Measurements from ENCODE around the gene VAPA.

The VAPA gene

DNA sequence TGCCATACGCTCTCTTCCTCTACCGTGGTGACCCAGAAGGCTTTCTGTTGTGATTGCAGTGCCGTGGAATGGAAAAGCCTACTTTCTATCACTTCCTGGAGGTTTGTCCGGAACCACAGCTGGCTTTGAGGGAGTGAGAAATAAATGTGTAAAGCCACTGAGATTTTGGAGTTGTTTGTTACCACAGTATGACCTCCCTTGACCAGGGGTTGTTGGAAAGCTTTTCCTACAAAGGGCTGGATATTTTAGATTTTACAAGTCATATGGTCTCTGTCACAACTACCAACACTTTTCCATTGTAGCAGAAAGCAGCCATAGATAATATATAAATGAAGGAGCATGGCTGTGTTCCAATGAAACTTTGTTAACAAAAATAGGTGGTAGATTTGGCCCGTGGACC, 70.3 kb downstream of the VAPA start:
- no peak for DNase-seq

DNA sequence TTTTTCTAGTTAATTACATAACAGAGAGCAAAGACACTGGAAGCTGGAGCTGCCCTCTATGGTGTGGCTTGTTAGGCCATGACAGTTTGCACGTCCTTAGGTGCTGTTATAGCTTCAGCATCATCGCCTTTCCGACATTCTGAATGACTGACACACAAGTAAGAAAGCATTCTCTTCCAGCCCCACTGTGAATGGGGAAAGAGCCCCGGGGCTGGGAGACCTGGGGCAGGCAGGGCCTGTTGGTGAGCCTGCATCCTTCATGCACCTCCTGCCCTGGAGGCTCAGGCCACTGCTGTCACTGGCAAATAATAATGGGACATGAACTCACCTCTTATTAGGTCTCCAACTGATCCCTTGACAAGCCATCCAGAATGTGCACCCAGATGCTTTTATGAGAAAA, 71.8 kb downstream of the VAPA start:
- DNase-seq = no peak

DNA sequence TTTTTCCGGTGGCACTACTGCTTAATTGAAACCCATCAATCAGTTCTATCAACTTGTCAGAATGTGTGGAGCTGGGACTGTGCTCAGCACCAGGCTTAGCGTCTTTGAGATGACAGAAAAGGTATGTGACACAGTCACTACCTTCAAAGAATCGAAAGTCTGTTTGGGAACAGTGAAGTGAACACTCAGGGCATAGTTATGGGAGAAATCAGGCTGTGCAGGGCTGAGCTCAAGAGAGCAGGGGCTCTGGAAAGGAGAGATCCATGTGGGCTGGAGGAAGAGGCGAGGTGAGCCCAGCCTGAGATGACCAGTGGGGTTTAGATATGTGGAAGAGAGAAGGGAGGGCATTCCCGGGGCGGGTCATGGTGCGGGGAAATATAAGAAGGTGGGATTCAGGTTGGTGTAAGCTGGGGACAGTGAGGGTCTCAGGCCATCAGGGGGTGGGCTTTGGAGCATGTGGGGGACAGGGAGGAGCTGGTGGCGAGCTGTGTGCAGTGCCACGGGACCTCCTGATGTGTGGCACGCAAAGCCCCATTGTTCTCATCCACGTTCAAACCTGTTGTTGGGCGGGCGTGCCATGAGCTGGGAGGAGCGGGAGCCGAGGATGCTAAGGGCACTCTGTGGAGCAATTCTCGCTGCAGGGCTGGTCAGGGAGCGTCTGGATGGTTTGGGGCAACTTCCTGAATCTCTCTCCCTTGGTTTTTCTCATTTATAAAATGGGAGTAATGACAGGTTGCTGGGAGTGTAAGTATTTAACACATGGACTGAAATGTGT, 72.5 kb downstream of the VAPA start:
- no peak for DNase-seq

DNA sequence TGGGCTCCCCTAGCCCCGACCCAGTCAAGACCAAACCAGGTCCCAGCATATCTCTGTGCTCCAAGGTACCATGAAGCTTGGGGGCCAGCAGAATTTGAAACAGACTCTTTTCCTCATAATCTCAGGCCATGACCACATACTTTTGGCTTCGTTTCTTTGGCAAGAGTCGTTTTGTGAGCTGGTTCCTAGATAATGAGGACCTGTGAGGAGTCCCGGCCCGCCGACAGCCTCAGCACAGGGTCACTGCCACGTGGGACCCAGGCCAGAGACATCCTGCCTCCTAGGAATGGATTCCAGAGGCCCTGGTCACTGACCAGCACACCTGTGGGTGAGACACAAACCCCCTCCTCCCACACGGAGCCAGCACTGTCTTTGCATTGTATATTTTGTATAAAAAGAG, 73.5 kb downstream of the VAPA start:
- DNase-seq = no peak

DNA sequence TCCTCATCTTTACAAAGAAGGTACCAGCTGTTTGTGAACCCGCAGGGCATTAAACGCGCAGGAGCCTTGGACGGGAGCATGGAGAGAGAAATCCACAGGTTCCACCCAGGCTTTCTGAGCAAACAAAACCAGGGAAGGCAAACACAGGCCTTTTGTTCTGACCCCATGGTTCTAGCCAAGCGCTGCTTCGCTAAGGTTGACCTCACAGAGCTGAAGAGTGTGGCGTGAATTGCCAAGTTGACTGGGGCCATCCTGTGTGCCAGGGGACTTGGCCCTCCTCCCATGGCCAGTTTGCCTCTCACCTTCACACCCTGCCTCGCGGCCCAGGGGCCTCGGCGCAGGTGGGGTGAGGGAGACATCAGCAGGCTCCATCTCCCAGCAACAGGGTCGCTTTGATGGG, 74.1 kb downstream of the VAPA start:
- no peak for DNase-seq

DNA sequence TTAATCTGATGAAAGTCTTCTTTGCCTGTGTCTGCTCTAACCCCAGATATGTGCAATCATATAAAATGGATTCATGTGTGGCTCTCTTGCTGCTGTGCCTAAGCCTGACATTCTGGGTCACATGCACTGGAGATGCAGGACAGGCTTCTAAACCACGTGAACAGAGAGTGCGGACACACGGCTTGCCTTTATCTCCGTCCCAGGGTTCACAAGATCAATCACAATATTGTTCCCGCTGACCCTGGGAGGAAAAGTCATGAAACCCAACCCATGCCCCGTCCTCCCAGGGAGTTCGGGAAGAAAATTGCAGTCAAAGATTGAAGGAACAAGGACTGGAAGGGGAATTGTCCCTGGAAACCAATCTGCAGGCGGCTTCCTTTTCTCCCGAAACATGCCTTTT, 74.8 kb downstream of the VAPA start:
- DNase-seq = no peak

DNA sequence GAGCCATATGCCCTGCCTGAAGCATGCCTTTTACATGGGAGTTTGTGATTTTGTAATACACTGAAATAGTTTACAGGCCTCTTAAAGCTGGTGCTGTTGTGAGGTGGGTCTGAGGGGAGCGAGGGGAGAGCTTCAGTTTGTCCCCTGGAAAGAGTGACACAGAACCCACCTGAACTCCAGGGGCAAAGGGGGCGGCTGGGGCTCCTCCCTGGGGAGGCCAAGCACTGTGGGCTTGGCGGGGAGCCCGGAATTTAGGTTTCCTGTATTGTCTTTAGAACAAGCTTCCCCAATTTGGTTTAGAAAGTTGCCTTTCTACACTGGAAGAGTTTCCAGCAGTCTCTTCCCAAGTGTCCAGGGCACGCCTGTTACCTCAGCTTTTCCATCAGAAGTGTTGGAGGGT, 75.7 kb downstream of the VAPA start:
- no peak for DNase-seq

DNA sequence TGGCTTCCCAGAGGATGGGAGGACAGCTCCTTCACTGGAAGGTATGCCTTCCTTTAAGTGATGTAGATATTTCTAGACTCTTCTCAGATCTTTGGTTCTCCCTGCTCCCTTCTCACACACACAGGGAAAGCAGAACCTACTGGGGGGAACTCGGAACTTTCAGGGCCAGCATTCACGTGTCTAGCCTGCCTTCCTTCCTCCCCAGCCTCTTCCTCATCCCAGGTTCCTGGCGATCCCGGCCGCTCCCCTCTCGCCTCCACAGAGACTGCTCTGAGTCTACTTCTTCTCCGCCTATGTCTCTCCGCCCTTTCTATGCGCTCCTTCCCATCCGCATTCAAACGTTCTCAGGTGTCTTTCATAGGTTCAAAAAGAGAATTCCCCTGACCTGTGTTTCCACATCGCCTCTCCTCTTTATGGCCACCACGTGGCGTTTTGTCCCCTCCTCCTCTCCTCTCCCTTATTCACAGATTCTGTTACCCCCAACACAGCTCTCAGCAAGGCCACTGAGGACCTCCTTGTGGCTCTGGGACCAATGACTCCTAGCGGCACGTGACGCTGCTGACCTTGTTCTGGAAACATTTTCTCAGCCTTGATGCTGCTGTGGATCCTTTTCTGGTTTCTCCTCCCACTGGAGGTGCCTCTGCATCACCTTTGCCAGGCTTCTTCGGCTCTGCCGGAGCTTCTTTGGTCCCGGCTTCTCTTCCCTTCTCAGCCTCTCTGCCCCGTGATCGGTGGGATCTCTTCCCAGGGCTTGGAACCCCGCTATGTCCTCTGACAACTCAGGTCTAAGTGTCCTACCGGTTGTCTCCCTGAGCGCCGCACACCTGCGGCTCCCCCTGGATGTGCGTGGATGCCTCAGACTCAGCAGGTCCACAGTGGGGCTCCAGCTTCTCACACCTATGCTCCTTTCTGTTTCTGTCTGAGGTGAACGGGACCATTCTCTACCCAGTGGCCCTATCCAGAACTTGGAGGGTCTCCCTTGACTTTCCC, 77.5 kb downstream of the VAPA start:
- no peak for DNase-seq

DNA sequence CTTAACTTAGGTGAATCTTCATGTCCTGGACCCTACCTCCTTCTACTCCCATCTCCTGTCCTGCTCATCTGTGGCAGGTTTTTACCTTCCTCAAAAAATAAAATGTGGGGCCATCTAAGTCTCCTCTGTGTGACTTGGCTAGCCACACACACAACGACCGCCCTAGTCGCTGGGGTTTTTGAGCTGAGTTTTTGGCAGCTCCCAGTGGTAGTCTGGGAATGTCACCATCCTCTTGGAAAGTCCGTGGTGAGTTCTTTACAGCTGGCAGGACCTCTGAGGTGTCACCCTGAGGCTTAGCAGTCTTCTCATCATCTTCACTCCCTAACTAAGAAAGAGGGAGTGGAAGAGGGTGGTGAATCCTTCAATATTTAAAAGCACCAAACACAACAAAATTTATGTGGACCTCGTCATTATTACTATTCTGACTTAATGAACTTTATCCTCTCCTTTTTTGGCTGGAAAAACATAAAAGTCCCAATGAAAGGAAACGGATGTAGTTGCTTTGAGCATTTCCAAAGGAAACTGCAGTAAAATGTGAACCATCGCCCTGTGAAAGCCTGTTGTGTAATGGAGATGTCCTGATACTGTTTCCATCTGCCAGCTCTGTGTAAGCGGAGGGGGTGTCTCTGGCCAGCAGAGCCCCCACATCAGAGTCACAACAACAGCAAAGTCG, 78.6 kb downstream of the VAPA start:
- no peak for DNase-seq

DNA sequence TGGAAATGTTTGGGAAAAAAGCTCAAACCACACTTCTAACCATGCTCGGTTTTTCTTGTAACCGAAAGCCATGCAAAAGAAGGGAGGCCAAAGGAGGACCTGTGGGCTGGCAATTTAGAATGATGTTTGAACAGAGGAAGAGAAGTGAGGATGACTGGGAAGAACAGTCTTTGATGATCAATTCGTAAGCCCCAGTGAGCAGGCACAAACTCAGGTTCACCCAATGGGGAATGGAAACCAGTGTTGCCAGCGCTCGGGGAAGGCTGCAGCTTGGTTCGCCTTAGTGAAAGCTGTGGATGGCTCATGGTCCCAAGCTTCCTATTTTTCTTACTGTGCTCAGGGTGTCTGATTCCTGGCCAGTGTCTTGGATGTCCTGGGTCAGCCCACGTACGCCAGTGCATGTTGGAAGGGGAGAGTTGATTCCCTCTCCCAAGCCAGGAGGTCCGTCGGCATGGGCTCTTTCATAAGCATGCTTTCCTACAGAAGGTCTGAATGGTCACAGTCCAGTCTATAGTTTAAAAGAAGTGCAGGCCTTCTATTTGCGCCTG, 79.2 kb downstream of the VAPA start:
- no peak for DNase-seq

DNA sequence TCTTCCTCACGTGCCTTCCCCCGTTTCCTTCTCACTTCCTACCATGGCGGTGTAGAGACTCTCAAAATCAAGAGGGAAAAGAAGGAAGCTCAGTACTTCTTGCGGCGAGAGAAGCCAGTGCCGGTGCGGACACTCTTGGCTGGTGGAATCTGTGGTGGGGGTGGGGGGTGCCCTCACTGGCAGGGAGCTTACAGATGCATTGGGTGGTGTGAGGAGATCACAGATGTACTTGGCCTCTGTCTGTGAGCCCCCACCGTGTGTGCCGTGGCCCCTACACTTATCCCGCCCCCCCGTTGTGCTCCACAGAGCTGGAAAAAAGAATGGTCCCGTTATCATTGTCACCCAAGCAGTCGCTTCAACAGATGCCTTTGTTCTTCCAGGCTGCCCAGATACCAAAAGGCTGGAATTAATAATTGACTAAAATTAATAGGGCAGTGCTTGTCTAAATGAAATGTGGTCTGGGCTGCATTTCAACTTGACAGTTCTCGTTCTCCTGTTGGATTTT, 79.8 kb downstream of the VAPA start:
- no peak for DNase-seq

DNA sequence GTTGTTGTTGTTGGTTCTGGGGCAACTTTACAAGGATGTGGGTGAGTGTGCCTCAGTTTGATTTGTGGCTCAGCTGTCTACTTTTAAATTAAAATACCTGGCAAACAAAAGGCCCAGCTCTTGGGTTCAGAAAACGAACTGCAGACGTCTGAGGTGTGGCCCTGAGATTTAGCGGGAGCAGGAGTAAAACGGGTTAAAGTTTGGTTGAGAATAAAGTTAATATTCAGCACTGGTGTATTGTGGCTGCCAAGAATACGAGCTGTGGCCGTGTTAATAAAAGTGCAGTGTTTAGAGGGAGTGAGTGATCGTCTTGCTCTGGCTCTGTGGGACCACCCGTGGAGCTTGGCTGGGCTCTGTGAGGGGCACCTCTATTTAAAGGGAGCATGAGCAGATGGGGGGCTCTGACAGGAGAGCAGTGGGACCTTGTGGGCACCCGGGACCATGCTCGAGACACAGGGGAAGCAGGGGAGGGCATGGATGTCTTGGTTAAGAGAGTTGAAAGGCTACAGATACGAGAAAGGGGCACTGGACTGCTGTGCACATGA, 80.3 kb downstream of the VAPA start:
- DNase-seq = no peak

DNA sequence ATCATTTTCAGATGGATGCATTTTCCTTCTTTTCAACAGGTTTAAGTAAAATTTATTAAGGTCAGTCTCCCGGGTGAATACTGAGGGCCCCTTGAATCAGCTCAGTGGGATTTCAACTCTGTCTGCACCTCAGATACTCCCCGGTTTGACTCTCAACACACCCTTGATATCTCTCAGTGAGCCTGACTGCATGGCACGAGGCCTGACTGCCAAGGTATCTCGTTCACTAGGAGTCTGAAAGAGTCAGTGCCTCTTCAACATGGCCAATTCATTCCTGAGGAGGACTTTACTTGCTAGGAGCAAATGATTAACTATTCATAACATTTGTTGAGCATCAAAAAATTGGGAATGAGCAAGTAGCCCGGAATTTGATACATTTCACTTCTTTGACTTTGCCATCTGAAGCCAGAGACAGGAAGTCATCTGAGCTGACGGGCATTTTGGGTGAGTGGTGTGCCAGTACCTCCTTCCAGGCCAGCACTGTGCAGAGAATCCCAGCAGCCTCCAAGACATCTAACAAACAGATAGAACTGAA, 81.0 kb downstream of the VAPA start:
- DNase-seq = no peak

DNA sequence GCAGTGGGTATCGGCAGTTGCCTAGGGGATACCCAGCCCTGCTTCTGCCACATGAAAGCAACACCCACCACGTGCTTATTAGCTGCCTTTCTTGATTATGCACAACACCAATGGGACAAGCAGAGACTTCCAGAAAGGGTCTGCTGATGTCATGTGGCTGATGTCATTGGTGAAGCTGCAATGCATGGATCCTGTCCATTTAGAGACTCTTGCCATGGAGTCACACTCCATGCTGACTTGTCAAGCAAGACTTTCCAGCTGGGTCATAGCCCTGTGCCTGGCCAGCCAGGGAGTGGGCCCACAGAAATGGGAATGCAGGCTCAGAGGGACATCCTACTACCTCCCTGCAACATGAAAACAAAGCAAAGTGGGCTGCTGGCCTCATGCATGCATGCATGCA, 81.8 kb downstream of the VAPA start:
- no peak for DNase-seq

DNA sequence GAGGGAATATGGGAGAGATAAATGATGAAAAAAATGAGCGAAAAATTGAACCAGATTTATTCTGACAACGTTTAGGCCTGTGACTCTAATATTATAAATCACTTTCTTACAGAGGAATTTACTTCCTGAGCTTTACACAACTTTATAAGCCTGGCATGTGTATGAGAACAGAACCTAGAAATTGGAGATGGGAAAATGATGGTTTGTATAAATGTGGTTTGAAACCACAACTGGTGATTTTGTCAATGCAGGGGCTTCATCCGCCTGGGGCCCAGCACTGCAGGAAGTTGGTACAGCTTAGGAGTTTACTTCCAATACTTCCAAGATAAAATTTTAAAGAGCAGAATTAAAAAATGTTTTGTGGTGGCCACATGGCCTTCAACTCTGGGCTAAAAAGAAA, 82.3 kb downstream of the VAPA start:
- no peak for DNase-seq

DNA sequence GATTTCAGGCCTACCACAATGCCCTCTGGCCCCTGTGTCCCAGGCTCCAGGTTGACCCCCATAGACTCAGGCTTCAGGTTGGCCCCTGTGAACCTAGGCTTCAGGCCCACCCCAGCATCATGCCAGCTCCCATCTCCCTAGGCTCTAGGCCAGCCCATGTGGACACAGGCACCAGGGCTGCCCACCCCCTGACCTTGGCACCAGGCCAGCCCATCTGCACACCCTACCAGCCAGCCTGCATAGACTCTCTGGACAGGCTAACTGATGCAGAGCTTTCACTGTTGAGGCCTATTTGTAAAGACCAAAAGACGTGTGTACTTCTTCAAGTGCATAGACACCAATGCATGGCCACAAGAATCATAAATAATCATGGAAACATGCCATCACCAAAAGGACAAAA, 83.9 kb downstream of the VAPA start:
- no peak for DNase-seq

DNA sequence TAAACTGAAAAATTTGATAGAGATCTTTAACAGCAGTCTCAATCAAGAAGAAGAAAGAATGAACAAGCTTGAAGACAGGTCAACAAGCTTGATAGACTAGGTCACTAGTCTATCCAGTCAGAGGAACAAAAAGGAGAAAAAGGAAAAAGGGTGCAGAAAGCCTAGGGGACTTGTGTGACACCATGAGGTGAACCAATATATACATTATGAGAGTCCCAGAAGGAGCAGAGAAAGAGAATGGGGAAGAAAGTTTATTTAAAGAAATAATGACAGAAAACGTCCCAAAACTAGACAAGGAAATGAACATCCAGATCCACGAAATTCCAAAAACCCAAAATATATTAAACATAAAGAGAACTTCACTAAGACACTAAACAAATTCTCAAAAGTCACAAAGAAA, 84.5 kb downstream of the VAPA start:
- DNase-seq = no peak

DNA sequence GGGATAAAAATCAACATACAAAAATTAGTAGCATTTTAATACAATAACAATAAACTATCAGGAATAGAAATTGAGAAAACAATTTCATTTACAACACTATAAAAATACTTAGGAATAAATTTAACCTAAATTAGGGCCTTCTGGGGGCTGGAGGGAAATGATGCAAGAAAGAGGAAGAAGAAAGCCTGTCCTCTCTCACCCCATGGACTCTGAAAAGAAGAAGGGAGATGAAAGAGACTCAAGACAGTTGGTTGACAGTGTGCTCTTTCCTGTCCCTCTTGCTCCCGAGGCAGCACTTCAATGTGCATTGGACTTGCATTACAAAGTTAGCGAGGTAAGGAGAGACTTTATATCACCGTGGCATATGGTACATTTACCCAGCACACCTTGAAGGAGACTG, 88.5 kb downstream of the VAPA start:
- no peak for DNase-seq

DNA sequence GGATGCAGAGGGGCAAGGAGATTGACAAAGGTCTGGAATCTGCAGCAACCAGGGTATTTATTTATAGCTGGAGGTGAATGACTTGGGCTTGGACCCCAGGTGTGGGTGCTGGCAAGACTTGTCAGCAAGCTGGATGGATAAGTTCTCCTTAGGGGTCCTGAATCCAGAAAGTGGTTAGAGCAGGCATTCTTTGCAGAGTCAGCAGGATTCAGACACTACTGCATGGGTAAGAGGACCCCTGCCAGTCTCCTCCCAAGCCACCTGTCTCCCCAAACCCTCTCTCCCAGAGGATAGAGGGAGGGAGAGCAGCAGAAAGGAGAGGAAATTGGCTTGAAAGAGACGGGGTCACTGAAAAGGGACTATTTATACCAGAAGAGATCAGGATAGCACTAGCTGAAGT, 89.5 kb downstream of the VAPA start:
- DNase-seq = no peak

DNA sequence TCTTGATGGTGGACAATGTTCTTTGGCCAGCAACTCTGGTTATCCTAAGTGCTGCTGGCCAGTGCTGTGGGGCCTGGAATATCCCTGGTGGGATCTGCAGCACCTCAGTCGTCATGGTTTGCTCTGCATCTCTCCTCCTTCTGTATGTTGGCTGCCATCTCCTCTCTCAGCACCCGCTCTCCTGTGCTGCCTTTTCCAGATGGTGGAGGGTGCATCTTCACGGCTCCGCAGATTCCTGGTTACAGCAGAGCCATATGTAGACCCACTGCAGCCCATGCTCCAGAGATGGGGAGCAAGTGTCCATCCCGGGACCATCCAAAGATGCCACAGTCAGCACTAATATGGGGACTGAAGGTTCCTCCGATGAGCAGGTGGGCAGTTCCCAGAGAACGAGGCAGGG, 90.0 kb downstream of the VAPA start:
- DNase-seq = no peak

DNA sequence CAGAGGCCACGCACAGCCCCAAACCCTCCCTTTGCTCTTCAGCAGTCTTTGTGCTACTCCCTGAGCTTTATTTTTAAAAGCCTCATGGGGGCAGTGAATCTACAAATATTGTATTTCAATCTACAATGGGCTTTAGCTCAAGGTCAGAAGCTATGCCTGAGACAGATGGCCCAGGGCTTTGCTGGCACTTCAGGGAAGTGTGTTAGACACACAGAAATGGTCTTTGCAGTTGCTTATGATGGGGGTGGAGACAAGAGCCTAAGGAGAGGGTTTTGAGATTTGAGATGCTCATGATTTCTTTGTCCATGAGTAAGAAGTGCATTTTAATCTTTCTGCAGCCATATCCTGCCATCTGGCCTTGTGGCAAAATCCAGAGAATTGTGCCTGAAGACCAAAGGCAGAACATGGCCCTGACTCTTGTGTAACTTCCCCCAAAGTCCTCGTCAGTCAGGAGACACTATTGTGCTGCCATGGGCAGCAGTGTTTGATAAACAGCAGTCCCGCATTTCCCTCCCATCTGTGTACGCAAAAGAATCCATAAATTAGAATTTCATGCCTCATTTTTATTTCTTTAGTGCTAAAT, 92.6 kb downstream of the VAPA start:
- no peak for DNase-seq

DNA sequence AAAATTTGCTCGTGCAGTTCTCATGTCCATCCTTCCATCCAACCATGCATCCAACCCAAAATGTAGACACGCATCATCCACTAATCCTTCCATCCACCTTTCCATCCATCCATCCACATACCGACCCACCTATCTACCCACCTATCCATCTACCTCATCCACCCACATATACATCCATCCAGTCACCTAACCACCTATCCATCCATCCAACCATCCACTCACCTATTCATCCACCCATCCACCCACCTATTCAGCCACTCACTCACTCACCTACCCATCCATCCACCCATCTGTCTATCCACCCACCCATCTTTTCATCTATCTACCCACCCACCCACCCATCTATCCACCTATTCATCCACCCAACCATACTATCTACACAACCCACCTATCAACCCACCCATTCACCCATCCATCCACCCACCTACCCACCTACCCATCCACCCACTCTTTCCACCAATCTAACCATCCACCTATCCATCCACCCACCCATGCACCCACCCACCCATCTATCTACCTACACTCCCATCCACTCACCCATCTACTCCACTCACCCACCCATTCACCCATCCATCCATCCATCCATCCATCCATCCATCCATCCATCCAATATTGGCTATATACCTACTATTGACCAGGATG, 94.3 kb downstream of the VAPA start:
- DNase-seq = no peak

All from right forelimb (tissue), 1 donor.